ENCODE results near the gene HELZ. TPM values are rescaled to one million over a fixed set of nuclear protein-coding genes. Genes with fewer than 3 reads are reported as not detected.
A peak's percentile ranks its signal among the peaks of the same experiment; 100 is the strongest.

The HELZ gene
- total RNA-seq, 1 experiment from 2014 or later = 49.8 TPM

DNA sequence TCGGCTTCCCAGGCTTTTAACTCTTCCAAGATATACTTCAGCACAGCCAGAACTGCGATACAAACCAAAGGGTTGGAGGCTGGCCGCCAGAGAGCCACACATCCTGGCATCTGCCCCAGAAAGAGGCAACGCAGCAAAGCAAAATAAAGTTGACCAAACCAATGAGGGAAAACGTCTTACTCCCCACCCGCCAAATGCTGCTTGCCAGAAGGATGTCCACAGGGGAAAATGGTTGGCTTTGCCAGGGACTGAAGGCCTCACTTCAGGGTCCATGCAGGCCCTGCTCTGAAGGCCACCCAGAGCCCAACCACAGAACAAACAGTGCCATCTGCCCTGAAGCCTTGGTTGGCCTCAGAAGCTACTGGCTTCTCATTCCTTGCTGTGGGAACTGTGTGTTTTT lies 185.6 kb downstream of the HELZ start:
- Histone ChIP-seq H4K5ac (ENCODE audit: insufficient read length, low read depth, low read length) (no peak overlapping the region), H3K56ac (ENCODE audit: insufficient read length, low read depth, low read length) (no peak overlapping the region), H3K18ac (ENCODE audit: insufficient read length, low read depth, low read length) (no peak overlapping the region), H3K79me2 (ENCODE audit: insufficient read depth, low read length) (no peaks in the 10 kb centered on the region), H3K4me2 (ENCODE audit: insufficient read depth, insufficient read length, low read length) (no peak overlapping the region), H3K9me3 (ENCODE audit: control insufficient read depth, low read depth, low read length) (no peaks in the 10 kb centered on the region), H4K20me1 (ENCODE audit: control insufficient read depth, insufficient read depth, insufficient read length) (no peaks in the 10 kb centered on the region), H3K27me3 (ENCODE audit: insufficient read depth, low read length) (no peaks in the 10 kb centered on the region), H3K4me1 (ENCODE audit: insufficient read depth, low read length) (no peaks in the 10 kb centered on the region), H2BK15ac (ENCODE audit: low read depth, low read length) (no peak overlapping the region), H3K23me2 (ENCODE audit: insufficient read length, low read depth, low read length, poor library complexity, severe bottlenecking) (no peaks in the 10 kb centered on the region), H4K91ac (ENCODE audit: insufficient read length, low read depth, low read length) (no peak overlapping the region), H2AK5ac (ENCODE audit: insufficient read length, low read length) (no peak overlapping the region), H2BK20ac (ENCODE audit: low read depth, low read length, poor library complexity, severe bottlenecking) (no peak overlapping the region), H2BK5ac (ENCODE audit: insufficient read length, low read length) (no peak overlapping the region), H3K4ac (ENCODE audit: low read depth, low read length) (no peak overlapping the region), H2BK120ac (ENCODE audit: low read depth, low read length, poor library complexity, severe bottlenecking) (no peak overlapping the region), H4K8ac (replicated peaks; ENCODE audit: insufficient read length, low read depth, low read length) (no peak overlapping the region), H3K79me1 (ENCODE audit: insufficient read depth, low read depth, low read length, poor library complexity, severe bottlenecking) (no peaks in the 10 kb centered on the region), H3K9ac (ENCODE audit: extremely low read depth, insufficient read length, low read length) (no peak overlapping the region), H3K27ac (ENCODE audit: insufficient read length, low read depth, low read length) (no peak overlapping the region), H3T11ph (ENCODE audit: low read length) (no peak overlapping the region), H2AFZ (ENCODE audit: low read length) (no peak overlapping the region), H3K23ac (ENCODE audit: insufficient read length, low read depth, low read length) (no peak overlapping the region), H2BK12ac (ENCODE audit: insufficient read length, low read depth, low read length) (no peak overlapping the region), H3K14ac (ENCODE audit: insufficient read depth, low read length) (no peak overlapping the region)
- no CpG with 5 or more reads among the region's 6 CpGs for WGBS (ENCODE audit: extremely low coverage, insufficient read length, low lambda C conversion rate)
- TF ChIP-seq, protein P1, sequence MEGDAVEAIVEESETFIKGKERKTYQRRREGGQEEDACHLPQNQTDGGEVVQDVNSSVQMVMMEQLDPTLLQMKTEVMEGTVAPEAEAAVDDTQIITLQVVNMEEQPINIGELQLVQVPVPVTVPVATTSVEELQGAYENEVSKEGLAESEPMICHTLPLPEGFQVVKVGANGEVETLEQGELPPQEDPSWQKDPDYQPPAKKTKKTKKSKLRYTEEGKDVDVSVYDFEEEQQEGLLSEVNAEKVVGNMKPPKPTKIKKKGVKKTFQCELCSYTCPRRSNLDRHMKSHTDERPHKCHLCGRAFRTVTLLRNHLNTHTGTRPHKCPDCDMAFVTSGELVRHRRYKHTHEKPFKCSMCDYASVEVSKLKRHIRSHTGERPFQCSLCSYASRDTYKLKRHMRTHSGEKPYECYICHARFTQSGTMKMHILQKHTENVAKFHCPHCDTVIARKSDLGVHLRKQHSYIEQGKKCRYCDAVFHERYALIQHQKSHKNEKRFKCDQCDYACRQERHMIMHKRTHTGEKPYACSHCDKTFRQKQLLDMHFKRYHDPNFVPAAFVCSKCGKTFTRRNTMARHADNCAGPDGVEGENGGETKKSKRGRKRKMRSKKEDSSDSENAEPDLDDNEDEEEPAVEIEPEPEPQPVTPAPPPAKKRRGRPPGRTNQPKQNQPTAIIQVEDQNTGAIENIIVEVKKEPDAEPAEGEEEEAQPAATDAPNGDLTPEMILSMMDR (conservative IDR thresholded peaks at IDR 0.05) = no peak
- Mint-ChIP-seq H3K27ac (no peak overlapping the region), H3K36me3 (ENCODE audit: insufficient read depth in 1 of 3, low read depth in 3 of 3) (no peaks in the 10 kb centered on the region), H3K4me3 (no peak overlapping the region), H3K9me3 (peaks cover 0 to 2% of the 10 kb centered on the region in 2 experiments; a peak in 2 of 5 replicates), H3K27me3 (ENCODE audit: low read depth) (peaks cover 1% of the 10 kb centered on the region; the same call in 1 of the 2 replicates), H3K4me1 (no peaks in the 10 kb centered on the region)
- DNase-seq = peak; percentile 15

All from H9 (cell line).